CD4-positive, alpha-beta T cell (primary cell): ENCODE data around the gene LPP. TPM values are rescaled to one million over a fixed set of nuclear protein-coding genes. Genes with fewer than 3 reads are reported as not detected.

ENCODE experiments used
- ATAC-seq: fragments of 200-7000 bp; cut with Tn5 transposase; one replicate; pipeline ENCODE4 v1.10.0; 2022; ENCODE audit warnings: mild to moderate bottlenecking; ENCODE audit not compliant: poor library complexity
- CTCF ChIA-PET: fragments of 350-600 bp; sonication (Branson Sonifier 250); formaldehyde crosslinking; loops from one replicate; lab custom pipeline; 2021; ENCODE audit warnings: antibody characterized with exemption, inconsistent platforms; lab: Charles Lee
- POLR2A ChIA-PET: fragments of 350-600 bp; sonication (Branson Sonifier 250); formaldehyde crosslinking; loops from one replicate; lab custom pipeline; 2021; ENCODE audit warnings: antibody characterized with exemption, inconsistent platforms; lab: Charles Lee
- DNase-seq, 14 experiments: peaks; one replicate each; pipeline ENCODE4 v3.0.0-alpha.2; 2013 to 2020; ENCODE audit warnings: mixed read lengths in 2 of 14
- H3K27ac ChIP-seq, 2 donors: one replicate each; pipeline versions ENCODE4 v1.5.1 to v1.7.0; 2013; ENCODE audit warnings: low read length in 2 of 2, low read depth in 1 of 2, mild to moderate bottlenecking in 1 of 2
- H3K27me3 ChIP-seq, 2 experiments: 1 replicate in 1 of 2; 2 replicates in 1 of 2; pipeline versions ENCODE4 v1.6.1 to v1.7.0; 2013; ENCODE audit warnings: low read length in 2 of 2, control low read depth in 1 of 2, mild to moderate bottlenecking in 1 of 2, moderate library complexity in 1 of 2; ENCODE audit not compliant: insufficient read depth in 2 of 2, control insufficient read depth in 1 of 2
- H3K36me3 ChIP-seq: one replicate; pipeline ENCODE4 v1.6.1; 2013; ENCODE audit warnings: low read length, control low read depth; ENCODE audit not compliant: insufficient read depth
- H3K4me1 ChIP-seq: one replicate; pipeline ENCODE4 v1.6.1; 2013; ENCODE audit warnings: low read length, control low read depth; ENCODE audit not compliant: insufficient read depth
- H3K4me3 ChIP-seq: one replicate; pipeline ENCODE4 v1.5.1; 2013; ENCODE audit warnings: mild to moderate bottlenecking, low read length, moderate library complexity
- H3K9me3 ChIP-seq, 2 experiments: 1 replicate in 1 of 2; 2 replicates in 1 of 2; pipeline versions ENCODE4 v1.6.1 to v1.7.0; 2013; ENCODE audit warnings: low read length in 2 of 2, mild to moderate bottlenecking in 2 of 2, control low read depth in 1 of 2, moderate library complexity in 1 of 2; ENCODE audit not compliant: control insufficient read depth in 1 of 2, insufficient read depth in 1 of 2
- H3K27ac Mint-ChIP-seq: one replicate; pipeline ENCODE4 v1.8.0; 2020; ENCODE audit warnings: mixed read lengths
- H3K27me3 Mint-ChIP-seq: one replicate; pipeline ENCODE4 v1.8.0; 2021; ENCODE audit warnings: mixed read lengths
- H3K36me3 Mint-ChIP-seq: one replicate; pipeline ENCODE4 v1.8.0; 2021; ENCODE audit warnings: low read depth, mixed read lengths
- H3K4me1 Mint-ChIP-seq: one replicate; pipeline ENCODE4 v1.8.0; 2021; ENCODE audit warnings: low read depth, mixed read lengths
- H3K4me3 Mint-ChIP-seq: one replicate; pipeline ENCODE4 v1.8.0; 2020; ENCODE audit warnings: mild to moderate bottlenecking, mixed read lengths
- H3K9me3 Mint-ChIP-seq: one replicate; pipeline ENCODE4 v1.8.0; 2020; ENCODE audit warnings: mixed read lengths
- intact Hi-C, 2 experiments: fragments of 100-400 bp; cut with DNase I in 1 of 2; cut with micrococcal nuclease in 1 of 2; formaldehyde crosslinking; loops; one replicate each; pipeline versions ENCODE4 v1.15.1 to v1.9.0; 2023 to 2025; cut with DNase I, micrococcal nuclease
- total RNA-seq, 174 experiments: library from RNA in 2 of 174; stranded (reverse) in 2 of 174; gene quantifications; one replicate each; pipeline ENCODE4 v1.2.3 and lab custom pipeline; 2021 to 2026
- TF ChIP-seq, protein P1 (sequence below): fragments of 200-600 bp; IDR thresholded peaks from one replicate; pipeline ENCODE4 v1.8.0; 2022; ENCODE audit warnings: antibody characterized with exemption, mild to moderate bottlenecking

Gene LPP
- total RNA-seq, 2 experiments from 2014 or later: 45.6 to 45.9 TPM

DNA sequence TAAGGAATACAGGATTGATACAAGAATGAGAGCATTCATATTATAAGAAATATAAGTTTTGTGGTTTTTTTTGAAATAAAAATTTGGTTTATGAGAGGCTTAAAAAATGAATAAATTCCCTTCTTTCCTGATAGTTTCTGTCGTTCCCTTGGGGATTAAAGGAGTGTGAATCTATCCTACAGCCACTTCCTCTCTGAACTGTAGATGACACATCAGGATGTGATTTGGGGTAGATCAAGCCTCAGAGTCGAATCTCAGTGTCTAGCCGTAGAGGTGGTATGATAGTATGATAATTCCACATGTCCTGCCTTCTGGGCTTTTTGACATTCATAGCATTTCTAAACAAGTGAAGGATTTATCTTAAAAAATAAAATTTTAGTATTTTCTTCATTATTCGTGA is 343.1 kb downstream of the LPP start:
- H3K4me1 Mint-ChIP-seq: no peaks in the 10 kb centered on the region
- no peak overlapping the region for H3K4me3 Mint-ChIP-seq
- no peak overlapping the region for H3K27ac ChIP-seq
- H3K36me3 Mint-ChIP-seq: peaks cover 38% of the 10 kb centered on the region
- no peaks in the 10 kb centered on the region for H3K27me3 Mint-ChIP-seq
- H3K36me3 ChIP-seq: no peaks in the 10 kb centered on the region
- H3K9me3 Mint-ChIP-seq: peaks cover 3% of the 10 kb centered on the region
- H3K4me1 ChIP-seq: no peaks in the 10 kb centered on the region
- TF ChIP-seq, protein P1, sequence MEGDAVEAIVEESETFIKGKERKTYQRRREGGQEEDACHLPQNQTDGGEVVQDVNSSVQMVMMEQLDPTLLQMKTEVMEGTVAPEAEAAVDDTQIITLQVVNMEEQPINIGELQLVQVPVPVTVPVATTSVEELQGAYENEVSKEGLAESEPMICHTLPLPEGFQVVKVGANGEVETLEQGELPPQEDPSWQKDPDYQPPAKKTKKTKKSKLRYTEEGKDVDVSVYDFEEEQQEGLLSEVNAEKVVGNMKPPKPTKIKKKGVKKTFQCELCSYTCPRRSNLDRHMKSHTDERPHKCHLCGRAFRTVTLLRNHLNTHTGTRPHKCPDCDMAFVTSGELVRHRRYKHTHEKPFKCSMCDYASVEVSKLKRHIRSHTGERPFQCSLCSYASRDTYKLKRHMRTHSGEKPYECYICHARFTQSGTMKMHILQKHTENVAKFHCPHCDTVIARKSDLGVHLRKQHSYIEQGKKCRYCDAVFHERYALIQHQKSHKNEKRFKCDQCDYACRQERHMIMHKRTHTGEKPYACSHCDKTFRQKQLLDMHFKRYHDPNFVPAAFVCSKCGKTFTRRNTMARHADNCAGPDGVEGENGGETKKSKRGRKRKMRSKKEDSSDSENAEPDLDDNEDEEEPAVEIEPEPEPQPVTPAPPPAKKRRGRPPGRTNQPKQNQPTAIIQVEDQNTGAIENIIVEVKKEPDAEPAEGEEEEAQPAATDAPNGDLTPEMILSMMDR: no peak
- no peak overlapping the region for H3K4me3 ChIP-seq
- intact Hi-C loops: no loop called here
- ATAC-seq: no peak
- no peak for DNase-seq
- peaks cover 0 to 6% of the 10 kb centered on the region in 2 experiments for H3K9me3 ChIP-seq
- POLR2A ChIA-PET: no interaction called here
- no peaks in the 10 kb centered on the region for H3K27me3 ChIP-seq
- CTCF ChIA-PET: interaction anchor here (1.5 kb wide), 1 partner anchor 10 kb away, joined by 4 read pairs; no protein-coding TSS in a partner anchor
- H3K27ac Mint-ChIP-seq: no peak overlapping the region

DNA sequence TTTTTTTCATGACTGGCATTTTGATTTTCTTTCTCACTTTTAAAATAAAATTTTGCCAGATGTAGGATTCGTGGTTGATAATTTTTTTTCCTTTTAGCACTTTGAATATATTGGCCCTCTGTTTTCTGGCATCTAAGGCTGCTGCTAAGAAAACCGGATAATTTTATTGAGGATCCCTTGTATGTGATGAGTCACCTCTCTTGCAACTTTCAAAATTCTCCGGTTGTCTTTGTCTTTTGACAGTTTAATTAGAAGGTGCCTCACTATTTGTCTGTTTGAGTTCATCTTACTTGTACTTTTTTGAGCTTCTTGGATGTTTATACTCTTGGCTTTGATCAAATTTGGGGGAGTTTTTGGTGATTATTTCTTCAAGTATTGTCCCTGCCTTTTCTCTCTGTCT is 349.7 kb downstream of the LPP start:
- ATAC-seq (no peak), DNase-seq (no peak)
- no peaks in the 10 kb centered on the region for H3K27me3 Mint-ChIP-seq
- no peak overlapping the region for H3K4me3 Mint-ChIP-seq
- TF ChIP-seq, protein P1: no peak
- Histone ChIP-seq H3K4me3 (no peak overlapping the region), H3K36me3 (no peaks in the 10 kb centered on the region), H3K4me1 (peaks cover 8% of the 10 kb centered on the region), H3K27ac (no peak overlapping the region), H3K9me3 (peaks cover 6 to 17% of the 10 kb centered on the region in 2 experiments), H3K27me3 (no peaks in the 10 kb centered on the region)
- no peak overlapping the region for H3K27ac Mint-ChIP-seq
- CTCF ChIA-PET: interaction anchor here (0.7 kb wide), 1 partner anchor 642 kb away, joined by 4 read pairs; no protein-coding TSS in a partner anchor
- POLR2A ChIA-PET: no interaction called here
- peaks cover 66% of the 10 kb centered on the region for H3K36me3 Mint-ChIP-seq
- H3K4me1 Mint-ChIP-seq: peaks cover 22% of the 10 kb centered on the region
- intact Hi-C loops: loop anchor here in 1 of 2 experiments (10.0 kb wide), 1 partner anchor 759 kb away; the partner anchor contains the start of gene BCL6
- H3K9me3 Mint-ChIP-seq: peaks cover 14% of the 10 kb centered on the region

DNA sequence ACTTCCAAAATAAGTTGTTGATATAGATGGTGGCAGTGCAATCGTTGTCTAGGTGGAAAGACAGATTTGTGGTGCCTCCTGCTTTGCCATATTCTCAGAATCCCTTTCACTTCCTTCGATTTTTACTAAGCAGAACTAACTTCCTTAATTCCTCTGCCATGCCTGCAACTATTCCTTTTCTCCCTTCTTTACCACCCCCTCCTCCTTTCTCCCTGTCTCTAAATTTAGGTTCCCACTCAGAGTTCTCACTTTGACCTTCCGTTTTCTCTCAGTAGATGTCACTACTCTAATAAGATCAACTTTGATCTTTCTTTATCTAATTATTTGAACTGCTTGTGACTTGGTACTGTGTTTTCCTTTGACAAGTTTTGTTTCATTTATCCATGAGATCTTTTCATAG is 351.2 kb downstream of the LPP start:
- intact Hi-C loops: loop anchor here in 1 of 2 experiments (10.0 kb wide), 1 partner anchor 760 kb away; the partner anchor contains the start of gene BCL6
- no peak overlapping the region for H3K27ac Mint-ChIP-seq
- peaks cover 22% of the 10 kb centered on the region for H3K4me1 Mint-ChIP-seq
- H3K36me3 Mint-ChIP-seq: peaks cover 62% of the 10 kb centered on the region
- Histone ChIP-seq H3K27me3 (no peaks in the 10 kb centered on the region), H3K27ac (no peak overlapping the region), H3K36me3 (no peaks in the 10 kb centered on the region), H3K9me3 (peaks cover 6 to 17% of the 10 kb centered on the region in 2 experiments), H3K4me1 (peaks cover 8% of the 10 kb centered on the region), H3K4me3 (no peak overlapping the region)
- ChIA-PET CTCF (no interaction called here), POLR2A (no interaction called here)
- DNase-seq: no peak
- ATAC-seq: no peak
- H3K27me3 Mint-ChIP-seq: no peaks in the 10 kb centered on the region
- H3K4me3 Mint-ChIP-seq: no peak overlapping the region
- TF ChIP-seq, protein P1: no peak
- H3K9me3 Mint-ChIP-seq: peaks cover 14% of the 10 kb centered on the region
